ENCODE results near the gene INPP4A.

The INPP4A gene

DNA sequence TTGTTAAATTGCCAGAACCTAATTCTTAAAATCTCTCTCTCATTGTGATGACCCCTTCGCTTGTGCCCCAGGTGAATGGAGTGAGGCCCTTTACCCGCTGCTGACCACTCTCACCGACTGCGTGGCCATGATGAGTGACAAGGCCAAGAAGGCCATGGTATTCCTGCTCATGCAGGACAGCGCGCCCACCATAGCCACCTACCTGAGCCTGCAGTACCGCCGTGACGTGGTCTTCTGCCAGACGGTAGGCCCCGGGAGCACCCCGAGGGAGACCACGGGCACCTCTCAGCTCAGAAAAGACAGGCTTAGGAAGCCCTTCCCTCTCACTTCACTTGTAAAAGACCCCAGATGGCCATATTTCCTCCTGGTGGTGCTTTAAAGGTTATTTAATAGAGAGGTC, 118.7 kb downstream of the INPP4A start:
- DNase-seq (ENCODE audit: low read depth) = no peak
- H3K4me3 ChIP-seq (ENCODE audit: control insufficient read depth, low read depth, low read length) = no peak overlapping the region
- TF ChIP-seq, protein P1, sequence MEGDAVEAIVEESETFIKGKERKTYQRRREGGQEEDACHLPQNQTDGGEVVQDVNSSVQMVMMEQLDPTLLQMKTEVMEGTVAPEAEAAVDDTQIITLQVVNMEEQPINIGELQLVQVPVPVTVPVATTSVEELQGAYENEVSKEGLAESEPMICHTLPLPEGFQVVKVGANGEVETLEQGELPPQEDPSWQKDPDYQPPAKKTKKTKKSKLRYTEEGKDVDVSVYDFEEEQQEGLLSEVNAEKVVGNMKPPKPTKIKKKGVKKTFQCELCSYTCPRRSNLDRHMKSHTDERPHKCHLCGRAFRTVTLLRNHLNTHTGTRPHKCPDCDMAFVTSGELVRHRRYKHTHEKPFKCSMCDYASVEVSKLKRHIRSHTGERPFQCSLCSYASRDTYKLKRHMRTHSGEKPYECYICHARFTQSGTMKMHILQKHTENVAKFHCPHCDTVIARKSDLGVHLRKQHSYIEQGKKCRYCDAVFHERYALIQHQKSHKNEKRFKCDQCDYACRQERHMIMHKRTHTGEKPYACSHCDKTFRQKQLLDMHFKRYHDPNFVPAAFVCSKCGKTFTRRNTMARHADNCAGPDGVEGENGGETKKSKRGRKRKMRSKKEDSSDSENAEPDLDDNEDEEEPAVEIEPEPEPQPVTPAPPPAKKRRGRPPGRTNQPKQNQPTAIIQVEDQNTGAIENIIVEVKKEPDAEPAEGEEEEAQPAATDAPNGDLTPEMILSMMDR (conservative IDR thresholded peaks at IDR 0.05; ENCODE audit: control insufficient read depth, insufficient read depth, low read depth, low read length) = no peak

DNA sequence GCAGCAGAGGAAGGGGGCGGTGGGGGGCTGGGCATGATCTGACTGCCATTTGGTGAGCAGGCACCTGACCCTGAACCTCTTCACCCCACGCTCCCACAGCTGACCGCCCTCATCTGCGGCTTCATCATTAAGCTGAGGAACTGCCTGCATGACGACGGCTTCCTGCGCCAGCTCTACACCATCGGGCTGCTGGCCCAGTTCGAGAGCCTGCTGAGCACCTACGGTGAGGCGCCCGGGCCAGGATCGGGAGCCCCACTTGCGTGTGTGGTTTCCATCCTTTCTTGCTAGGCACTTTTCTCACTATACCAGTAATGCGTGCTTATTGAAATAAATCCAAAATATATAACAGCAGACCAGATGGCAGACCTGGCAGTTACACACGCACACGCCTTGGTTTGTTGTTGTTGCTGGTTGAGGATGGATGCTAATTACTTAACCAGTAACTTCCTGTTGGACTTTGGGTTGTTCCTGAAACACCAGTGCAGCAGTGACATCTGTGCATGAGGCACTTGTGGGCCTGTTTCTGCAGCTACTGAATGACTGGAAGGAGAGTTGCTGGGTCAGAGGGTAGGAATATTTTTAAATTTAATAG, 120.0 kb downstream of the INPP4A start:
- TF ChIP-seq, protein P1 (conservative IDR thresholded peaks at IDR 0.05; ENCODE audit: control insufficient read depth, insufficient read depth, low read depth, low read length) = no peak
- no peak for DNase-seq (ENCODE audit: low read depth)
- no peak overlapping the region for H3K4me3 ChIP-seq (ENCODE audit: control insufficient read depth, low read depth, low read length)

DNA sequence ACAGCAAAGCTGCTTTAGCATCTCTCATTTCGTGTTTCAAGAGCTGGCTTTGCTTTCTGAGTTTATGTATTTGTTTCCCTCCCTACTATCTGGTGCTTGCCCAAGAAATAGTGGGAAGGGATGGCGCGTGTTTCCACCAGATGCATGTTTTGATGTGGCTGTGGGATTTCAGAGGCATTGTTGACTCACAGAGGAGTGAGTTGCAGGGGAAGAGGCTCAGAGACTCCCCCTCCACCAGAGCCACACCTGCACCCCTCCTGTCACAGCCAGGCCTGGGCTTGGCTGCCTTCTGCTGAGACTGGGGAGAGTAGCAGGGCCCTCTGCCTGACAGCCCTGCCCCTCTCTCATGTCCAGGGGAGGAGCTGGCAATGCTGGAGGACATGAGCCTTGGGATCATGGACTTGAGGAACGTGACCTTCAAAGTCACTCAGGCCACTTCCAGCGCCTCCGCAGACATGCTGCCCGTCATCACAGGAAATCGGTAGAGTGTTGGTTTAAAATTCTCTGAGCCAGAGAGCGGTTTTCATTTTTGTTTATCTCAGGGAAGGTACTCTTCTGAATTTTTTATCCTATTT, 120.7 kb downstream of the INPP4A start:
- DNase-seq (ENCODE audit: low read depth) = no peak
- TF ChIP-seq, protein P1 (conservative IDR thresholded peaks at IDR 0.05; ENCODE audit: control insufficient read depth, insufficient read depth, low read depth, low read length) = no peak
- H3K4me3 ChIP-seq (ENCODE audit: control insufficient read depth, low read depth, low read length) = no peak overlapping the region

GRCh38 chr2:98565941-98566340, 121.3 kb downstream of the INPP4A start:
- H3K4me3 ChIP-seq (ENCODE audit: control insufficient read depth, low read depth, low read length) = no peak overlapping the region
- DNase-seq (ENCODE audit: low read depth) = no peak
- TF ChIP-seq, protein P1 (conservative IDR thresholded peaks at IDR 0.05; ENCODE audit: control insufficient read depth, insufficient read depth, low read depth, low read length) = no peak

- H3K4me3 ChIP-seq (ENCODE audit: control insufficient read depth, low read depth, low read length) = no peak overlapping the region
- TF ChIP-seq, protein P1 (conservative IDR thresholded peaks at IDR 0.05; ENCODE audit: control insufficient read depth, insufficient read depth, low read depth, low read length) = no peak
- peak; percentile 18 for DNase-seq (ENCODE audit: low read depth)
Observed at GRCh38 chr2:98568161-98568956, 123.7 kb downstream of the INPP4A start.

DNA sequence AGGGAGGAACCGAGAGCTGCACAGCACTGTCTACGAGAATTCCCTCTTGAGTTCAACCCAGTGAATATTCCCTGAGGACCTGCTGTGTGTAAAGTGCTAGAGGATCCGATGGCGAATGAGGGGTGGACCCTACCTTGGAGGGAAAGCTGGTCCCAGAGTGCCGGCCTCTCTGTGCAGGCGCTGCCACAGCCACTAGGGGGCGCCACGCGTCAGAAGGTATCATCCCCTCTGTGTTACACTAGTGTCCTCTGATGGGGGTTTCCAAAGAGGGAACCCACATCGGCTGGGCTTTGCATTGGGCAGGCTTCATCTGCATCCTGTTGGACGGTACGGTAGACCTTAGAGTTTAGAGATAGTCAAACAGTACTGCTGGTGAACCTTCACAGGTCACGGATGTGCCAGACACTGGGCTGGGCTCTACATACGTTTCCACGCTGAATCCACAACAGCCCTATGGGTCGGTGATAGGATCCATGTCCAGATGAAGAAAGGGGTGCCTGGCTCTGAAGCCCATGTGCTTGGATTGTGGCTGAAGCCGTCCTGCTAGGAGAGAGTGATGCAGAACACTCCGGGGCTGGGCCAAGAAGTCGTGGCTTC, 124.6 kb downstream of the INPP4A start:
- H3K4me3 ChIP-seq (ENCODE audit: control insufficient read depth, low read depth, low read length) = no peak overlapping the region
- TF ChIP-seq, protein P1 (conservative IDR thresholded peaks at IDR 0.05; ENCODE audit: control insufficient read depth, insufficient read depth, low read depth, low read length) = peak; percentile 76
- DNase-seq (ENCODE audit: low read depth) = peak; percentile 23

Data from fibroblast of mammary gland (primary cell).